ENCODE data around the gene TMPRSS9.

Gene TMPRSS9

DNA sequence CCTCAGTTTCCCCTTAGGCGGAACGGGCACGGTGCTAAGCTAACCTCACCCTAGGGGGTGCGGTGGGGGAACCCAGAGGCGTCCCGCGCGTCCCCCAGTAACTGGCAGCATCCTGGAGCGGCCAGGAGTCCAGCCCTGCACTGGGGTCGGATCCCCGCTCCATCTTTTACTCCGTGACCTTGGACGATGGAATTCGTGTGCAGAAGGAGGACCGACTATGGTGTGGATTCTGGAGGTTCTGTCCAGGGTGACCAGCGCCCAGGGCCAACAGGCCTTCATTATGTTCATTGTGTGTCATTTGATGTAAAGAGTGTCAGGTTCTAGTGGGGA is 31.0 kb upstream of the TMPRSS9 start:
- no peak for DNase-seq (ENCODE audit: low read depth, low spot score)

- DNase-seq (ENCODE audit: low read depth, low spot score): no peak
Observed at GRCh38 chr19:2329501-2329916, 30.6 kb upstream of the TMPRSS9 start.

DNA sequence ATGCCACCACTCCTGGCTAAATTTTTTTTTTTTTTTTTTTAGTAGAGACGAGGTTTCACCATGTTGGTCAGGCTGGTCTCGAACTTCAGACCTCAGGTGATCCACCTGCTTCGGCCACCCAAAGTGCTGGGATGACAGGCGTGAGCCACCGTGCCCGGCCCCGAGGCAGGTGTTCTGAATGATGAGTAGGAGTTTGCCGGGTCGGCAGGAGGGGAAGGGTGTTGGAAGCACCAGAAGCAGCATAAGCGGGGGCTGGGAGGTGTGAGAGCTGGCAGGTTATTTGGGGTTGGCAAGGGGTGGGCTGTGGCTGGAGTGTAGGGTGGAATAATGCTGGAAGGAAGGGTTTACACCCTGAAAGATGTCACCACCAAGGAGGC is 29.8 kb upstream of the TMPRSS9 start:
- no peak for DNase-seq (ENCODE audit: low read depth, low spot score)

- no peak for DNase-seq (ENCODE audit: low read depth, low spot score)
Observed at GRCh38 chr19:2330632-2331284, 29.3 kb upstream of the TMPRSS9 start.

- no peak for DNase-seq (ENCODE audit: low read depth, low spot score)
Observed at GRCh38 chr19:2331601-2332246, 28.3 kb upstream of the TMPRSS9 start.

DNA sequence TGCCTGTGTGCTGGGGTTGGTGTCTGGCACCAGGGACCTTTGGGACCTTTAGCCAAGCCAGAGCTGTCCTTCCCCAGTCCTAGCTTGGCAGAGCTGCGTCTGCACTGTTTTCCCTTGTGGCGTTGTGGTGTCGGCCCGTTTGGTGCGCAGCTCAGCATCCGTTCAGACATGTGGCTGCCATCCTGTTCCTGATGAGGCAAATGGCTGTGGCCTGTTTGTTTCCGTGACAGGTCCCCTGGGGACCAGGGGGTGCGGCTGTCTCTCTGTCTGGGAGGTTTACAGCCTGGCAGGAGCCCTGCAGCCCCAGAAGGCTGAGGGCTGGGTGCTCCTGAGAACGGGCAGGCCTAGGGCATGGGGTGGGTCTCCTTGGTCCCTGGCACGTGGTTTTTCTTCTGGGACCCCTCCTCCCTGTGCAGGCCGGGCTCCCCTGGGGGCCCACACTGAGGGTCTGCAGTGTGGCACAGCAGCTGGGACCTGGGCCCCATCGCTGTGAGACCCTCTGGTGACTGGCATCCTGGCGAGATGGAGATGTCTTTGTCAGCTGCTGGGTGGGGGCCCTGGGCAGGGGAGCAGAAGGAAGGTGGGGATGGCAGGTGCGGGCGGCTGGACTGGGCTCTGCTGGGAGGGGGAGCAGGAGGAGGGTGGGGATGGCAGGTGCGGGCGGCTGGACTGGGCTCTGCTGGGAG is 27.6 kb upstream of the TMPRSS9 start:
- DNase-seq (ENCODE audit: low read depth, low spot score): no peak

GRCh38 chr19:2333027-2333806 is 26.8 kb upstream of the TMPRSS9 start:
- DNase-seq (ENCODE audit: low read depth, low spot score): no peak

- DNase-seq (ENCODE audit: low read depth, low spot score): no peak
Observed at GRCh38 chr19:2333807-2334211, 26.3 kb upstream of the TMPRSS9 start.

DNA sequence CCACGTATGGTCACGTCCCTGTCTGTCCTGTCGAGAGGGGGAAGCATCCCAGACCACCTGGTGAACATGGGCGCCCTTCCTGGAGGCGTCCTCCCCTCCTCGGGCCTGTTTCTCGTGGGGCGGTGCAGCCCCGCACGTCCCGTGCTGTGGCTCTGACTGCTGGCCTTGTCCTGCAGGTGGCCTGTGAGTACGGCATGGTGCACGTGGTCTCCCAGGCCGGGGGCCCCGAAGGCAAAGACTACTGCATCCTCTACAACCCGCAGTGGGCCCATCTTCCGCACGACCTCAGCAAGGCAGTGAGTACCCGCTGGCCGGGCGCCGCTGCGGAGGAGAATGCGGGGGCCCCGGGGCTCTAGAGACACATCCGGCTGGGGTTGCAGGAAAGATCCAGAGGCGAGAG is 25.6 kb upstream of the TMPRSS9 start:
- DNase-seq (ENCODE audit: low read depth, low spot score): no peak

DNA sequence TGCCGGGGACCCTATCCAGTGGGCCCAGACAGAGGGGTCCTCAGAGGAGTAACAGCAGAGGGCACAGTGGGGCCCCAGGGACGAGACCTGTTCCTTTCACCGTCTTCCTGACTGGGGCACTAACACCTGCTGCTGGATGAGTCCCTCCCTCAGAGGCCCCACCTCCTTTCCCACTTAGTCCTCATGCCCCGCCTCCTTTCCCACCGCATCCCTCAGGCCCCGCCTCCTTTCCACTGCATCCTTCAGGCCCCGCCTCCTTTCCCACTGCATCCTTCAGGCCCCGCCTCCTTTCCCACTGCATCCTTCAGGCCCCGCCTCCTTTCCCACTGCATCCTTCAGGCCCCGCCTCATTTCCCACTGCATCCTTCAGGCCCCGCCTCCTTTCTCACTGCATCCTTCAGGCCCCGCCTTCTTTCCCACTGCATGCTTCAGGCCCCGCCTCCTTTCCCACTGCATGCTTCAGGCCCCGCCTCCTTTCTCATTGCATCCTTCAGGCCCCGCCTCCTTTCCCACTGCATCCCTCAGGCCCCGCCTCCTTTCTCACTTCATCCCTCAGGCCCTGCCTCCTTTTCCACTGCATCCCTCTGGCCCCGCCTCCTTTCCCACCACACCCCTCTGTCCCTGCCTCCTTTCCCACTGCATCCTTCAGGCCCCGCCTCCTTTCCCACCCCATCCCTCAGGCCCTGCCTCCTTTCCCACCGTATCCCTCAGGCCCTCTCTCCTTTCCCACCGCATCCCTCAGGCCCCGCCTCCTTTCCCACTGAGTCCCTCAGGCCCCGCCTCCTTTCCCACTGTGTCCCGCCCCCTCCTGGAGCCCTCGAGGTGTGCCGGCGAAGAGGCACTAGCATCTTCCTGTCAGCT is 24.8 kb upstream of the TMPRSS9 start:
- no peak for DNase-seq (ENCODE audit: low read depth, low spot score)

DNA sequence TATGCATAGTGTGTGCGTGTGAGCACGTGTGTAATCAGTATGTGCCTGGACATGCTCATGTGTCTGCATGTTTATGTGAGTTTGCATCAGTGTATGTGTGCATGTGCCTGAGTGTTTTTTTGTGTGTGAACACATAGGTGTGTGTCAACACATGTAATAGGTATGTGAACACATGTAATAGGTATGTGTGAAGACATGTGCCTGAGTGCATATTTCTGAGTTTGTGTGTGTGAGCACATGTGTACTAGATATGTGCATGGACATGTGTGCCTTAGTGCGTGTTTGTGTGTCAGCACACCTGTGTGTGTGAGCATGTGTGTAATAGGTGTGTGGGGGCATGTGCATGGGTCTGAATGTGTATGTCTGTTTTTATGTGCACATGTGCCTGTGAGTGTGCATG is 24.2 kb upstream of the TMPRSS9 start:
- DNase-seq (ENCODE audit: low read depth, low spot score): no peak

GRCh38 chr19:2336528-2337328 is 23.3 kb upstream of the TMPRSS9 start:
- no peak for DNase-seq (ENCODE audit: low read depth, low spot score)

- no peak for DNase-seq (ENCODE audit: low read depth, low spot score)
Observed at GRCh38 chr19:2337329-2337707, 22.7 kb upstream of the TMPRSS9 start.

DNA sequence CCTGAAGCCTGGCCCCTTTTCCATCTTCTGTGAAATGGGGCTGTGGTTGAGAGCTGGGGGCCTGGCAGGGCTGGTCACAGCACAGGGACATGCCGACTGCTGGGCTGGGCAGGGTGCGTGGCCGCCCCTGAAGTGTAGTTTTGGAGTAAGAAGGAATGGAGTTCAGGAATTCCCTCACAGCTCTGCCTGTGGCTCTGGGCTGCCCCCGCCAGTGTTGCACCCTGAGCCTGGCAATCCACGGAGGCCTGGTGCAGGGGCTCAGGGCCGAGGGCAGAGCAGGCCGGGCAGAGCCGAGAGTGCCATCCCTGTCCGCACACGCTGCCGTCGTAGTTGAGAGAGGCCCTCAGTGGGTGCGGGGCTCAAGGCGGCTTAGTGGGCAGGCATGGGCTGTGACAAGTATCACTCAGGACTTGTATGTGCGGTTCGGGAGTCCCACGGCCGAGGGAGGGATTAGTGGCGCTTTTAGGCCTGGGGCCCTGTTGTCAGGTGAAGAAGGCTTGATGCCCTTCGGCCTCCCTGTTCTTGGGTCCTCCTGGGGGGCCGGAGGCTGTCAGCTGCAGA is 21.9 kb upstream of the TMPRSS9 start:
- DNase-seq (ENCODE audit: low read depth, low spot score): no peak

DNA sequence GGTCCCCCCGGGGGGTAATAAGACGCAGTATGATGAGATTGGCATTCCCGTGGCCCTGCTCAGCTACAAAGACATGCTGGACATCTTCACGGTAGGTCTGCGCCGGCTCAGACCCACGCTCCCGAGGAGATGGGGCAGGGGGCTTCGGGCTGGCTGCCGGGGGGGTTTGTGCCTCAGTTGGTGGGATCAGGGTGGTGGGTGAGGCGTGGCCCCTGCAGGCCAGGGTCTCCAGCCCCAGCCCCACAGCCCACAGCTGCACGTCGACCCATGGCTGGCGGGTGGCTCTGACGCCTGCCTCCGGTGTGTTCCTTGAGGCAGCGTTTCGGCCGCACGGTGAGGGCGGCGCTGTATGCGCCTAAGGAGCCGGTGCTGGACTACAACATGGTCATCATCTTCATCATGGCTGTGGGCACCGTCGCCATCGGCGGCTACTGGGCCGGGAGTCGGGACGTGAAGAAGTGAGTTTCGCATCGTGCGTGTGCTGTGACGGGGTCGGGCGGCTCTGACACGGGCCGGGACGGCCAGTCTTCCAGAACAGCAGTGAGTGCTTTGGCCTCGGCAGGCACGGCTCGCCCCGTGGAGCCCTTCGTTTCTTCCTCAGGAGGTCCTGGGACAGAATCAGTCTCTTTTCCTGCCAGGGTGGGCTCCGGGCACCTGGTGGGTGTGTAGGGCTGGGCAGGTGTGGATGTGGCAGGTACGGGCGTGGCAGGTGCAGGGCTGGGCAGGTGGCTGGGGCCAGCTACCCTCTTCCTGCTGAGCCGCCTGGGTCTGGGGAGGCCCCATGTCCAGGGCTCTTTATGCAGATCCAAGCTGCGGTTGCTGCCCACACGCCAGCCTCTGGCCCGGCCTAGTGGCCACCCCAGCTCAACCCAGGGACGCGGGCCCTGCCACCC is 21.1 kb upstream of the TMPRSS9 start:
- no peak for DNase-seq (ENCODE audit: low read depth, low spot score)

DNA sequence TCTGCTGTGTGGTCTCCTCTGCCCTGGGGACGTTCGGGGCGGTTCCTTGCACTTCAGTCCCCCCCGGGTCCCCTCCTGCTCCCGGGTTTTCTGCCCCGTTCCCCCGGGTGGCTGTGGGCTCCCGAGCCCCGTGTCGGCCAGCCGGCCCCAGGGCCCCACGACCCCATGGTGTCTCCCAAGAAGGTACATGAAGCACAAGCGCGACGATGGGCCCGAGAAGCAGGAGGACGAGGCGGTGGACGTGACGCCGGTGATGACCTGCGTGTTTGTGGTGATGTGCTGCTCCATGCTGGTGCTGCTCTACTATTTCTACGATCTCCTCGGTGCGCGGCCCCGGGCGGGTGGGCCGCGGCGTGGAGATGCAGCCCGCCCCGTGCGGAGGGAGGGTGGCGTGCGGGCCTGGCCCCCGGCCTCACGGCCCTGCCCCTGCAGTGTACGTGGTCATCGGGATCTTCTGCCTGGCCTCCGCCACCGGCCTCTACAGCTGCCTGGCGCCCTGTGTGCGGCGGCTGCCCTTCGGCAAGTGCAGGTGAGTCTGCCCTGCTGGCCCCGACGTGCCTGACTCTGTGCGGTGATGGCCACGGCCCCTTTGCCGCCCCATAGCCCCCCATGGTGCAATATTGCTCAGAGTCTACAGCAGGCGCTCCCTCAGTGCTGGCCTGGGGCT is 20.3 kb upstream of the TMPRSS9 start:
- no peak for DNase-seq (ENCODE audit: low read depth, low spot score)

GRCh38 chr19:2340496-2341243 is 19.4 kb upstream of the TMPRSS9 start:
- DNase-seq (ENCODE audit: low read depth, low spot score): no peak

DNA sequence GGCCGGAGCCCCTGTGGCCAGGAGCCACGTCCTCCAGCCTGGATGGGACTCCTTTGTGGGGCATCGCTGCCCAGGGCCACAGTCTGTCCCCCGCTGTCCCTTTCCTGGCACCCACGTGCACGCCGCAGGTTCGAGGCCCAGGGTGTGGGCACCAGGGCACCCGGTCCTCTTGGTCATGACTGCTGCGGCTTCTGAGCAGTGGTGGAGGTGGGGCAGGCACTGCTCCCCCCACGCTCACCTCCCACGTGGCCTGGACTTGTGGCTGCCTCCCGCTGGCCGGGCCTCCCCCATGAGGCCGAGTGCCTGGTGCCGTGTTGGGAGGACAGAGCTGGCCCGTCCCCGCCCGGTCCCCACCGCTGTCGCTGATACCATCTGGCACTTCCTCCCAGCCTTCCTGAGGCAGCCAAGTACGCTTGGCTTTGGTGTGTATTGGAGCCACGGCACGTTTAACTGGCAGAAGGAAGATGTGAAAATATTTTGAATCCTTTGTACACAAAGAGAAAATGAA is 18.8 kb upstream of the TMPRSS9 start:
- DNase-seq (ENCODE audit: low read depth, low spot score): no peak
